GM23338 (cell line): Measurements from ENCODE around the gene BNC2. TPM values are rescaled to one million over a fixed set of nuclear protein-coding genes. Genes with fewer than 3 reads are reported as not detected.

Experiments used
- CREB1 ChIP-seq: fragments of 250-450 bp; sonication (Bioruptor Pico); IDR thresholded peaks from 2 replicates; pipeline ENCODE4 v1.5.0; 2020; ENCODE audit warnings: low read depth, mild to moderate bottlenecking, moderate library complexity
- ETS1 ChIP-seq: IDR thresholded peaks from 2 replicates; pipeline ENCODE4 v1.6.1; 2016; ENCODE audit warnings: antibody characterized with exemption
- EZH2 ChIP-seq: fragments of 200-600 bp; sonication (generic); IDR thresholded peaks from one replicate; pipeline ENCODE4 v1.8.0; 2017; ENCODE audit warnings: antibody characterized with exemption, mild to moderate bottlenecking, low read depth; ENCODE audit not compliant: unreplicated experiment
- EZH2phosphoT487 ChIP-seq: fragments of 200-600 bp; sonication (generic); IDR thresholded peaks from one replicate; pipeline ENCODE4 v1.8.1; 2018; ENCODE audit warnings: antibody characterized with exemption; ENCODE audit not compliant: unreplicated experiment
- NANOG ChIP-seq: IDR thresholded peaks from 2 replicates; pipeline ENCODE4 v1.6.1; 2016; ENCODE audit warnings: antibody characterized with exemption, borderline replicate concordance
- POLR2AphosphoS5 ChIP-seq: IDR thresholded peaks from 2 replicates; pipeline ENCODE4 v1.6.1; 2016; ENCODE audit warnings: antibody characterized with exemption, low read depth
- ZNF114 ChIP-seq: fragments of 250-450 bp; sonication (Bioruptor Pico); IDR thresholded peaks from 2 replicates; pipeline ENCODE4 v1.5.0; 2020; ENCODE audit warnings: mild to moderate bottlenecking, moderate library complexity
- ZNF331 ChIP-seq: fragments of 250-450 bp; sonication (Bioruptor Pico); IDR thresholded peaks from 2 replicates; pipeline ENCODE4 v1.5.0; 2020; ENCODE audit warnings: low read depth, mild to moderate bottlenecking, moderate library complexity
- ZNF462 ChIP-seq: fragments of 250-450 bp; sonication (Bioruptor Pico); IDR thresholded peaks from 2 replicates; pipeline ENCODE4 v1.5.0; 2020; ENCODE audit warnings: mild to moderate bottlenecking, moderate library complexity
- polyA plus RNA-seq: library from polyadenylated mRNA; unstranded; fragments of >200 nt; fragmentation: Nextera tagmentation; extraction: Ambion mirVana; gene quantifications from 2 replicates; pipeline ENCODE4 v1.2.1, GENCODE V29; 2016
- total RNA-seq: library from RNA; depleted of rRNA; stranded (reverse); fragments of >200 nt; shearing (Covaris generic); gene quantifications from 2 replicates; pipeline ENCODE4 v1.2.3, GENCODE V29; 2014

Gene BNC2
- total and polyA plus RNA-seq, 2 experiments from 2014 or later: 12.7 to 13.2 TPM

DNA sequence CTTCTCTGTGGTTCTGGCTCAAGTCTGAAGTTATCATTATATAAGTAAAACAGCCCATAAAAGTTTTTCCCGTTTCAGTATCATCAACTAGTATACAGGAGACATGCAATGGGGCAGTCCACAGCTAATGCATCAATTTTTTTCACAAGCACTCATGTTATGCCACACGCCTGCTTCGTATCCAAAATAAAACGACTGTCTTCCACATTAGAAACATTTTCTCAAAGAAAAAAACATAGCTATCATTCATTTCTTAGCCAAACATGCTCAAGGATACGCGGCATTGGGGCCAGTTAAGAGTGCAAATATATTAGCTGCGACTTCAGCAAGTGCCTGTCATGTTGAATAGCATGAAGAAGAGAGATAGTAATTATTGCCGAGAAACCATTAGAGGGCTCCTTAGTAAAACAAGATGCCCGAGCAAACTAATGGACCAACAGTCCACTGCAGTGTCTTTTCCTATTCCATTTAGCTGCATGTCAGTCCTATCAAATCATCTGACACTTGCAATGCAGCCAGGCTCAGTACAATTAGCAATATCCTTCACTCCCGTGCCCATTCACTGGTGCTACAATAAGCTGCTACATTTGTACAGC lies 68.5 kb downstream of the BNC2 start (continued):
- TF ChIP-seq ZNF462 (CRISPR knock-in tag): no peak
- no peak for TF ChIP-seq EZH2
- TF ChIP-seq POLR2AphosphoS5: no peak
- TF ChIP-seq ZNF114 (CRISPR knock-in tag): no peak
- no peak for TF ChIP-seq NANOG
- no peak for TF ChIP-seq CREB1
- TF ChIP-seq ZNF331 (CRISPR knock-in tag): no peak
- no peak for TF ChIP-seq ETS1
- TF ChIP-seq EZH2phosphoT487: no peak
